HEK293 (cell line): ENCODE measurements around the gene UBR4.

Experiments
- CTCF ChIA-PET: fragments of 350-600 bp; formaldehyde crosslinking; extraction: SDS; loops from one replicate; lab custom pipeline; 2021; ENCODE audit warnings: antibody characterized with exemption; lab: Yijun Ruan, JAX
- POLR2A ChIA-PET: fragments of 300-600 bp; formaldehyde crosslinking; extraction: SDS; loops from one replicate; lab custom pipeline; 2020; ENCODE audit warnings: antibody characterized with exemption, inconsistent platforms; lab: Yijun Ruan, JAX
- H3K27ac ChIP-seq: fragments of 200-500 bp; sonication (Bioruptor generic); 2 replicates; pipeline ENCODE4 v1.5.1; 2014; ENCODE audit warnings: low read depth, low read length, control low read depth, inconsistent platforms; ENCODE audit errors: extremely low read depth
- H3K36me3 ChIP-seq, 2 experiments: fragments of 200-500 bp in 1 of 2; sonication (Bioruptor generic) in 1 of 2; 1 replicate in 1 of 2; 2 replicates in 1 of 2; pipeline ENCODE4 v1.5.1; 2014 to 2017; ENCODE audit warnings: inconsistent platforms in 2 of 2, low read length in 2 of 2; ENCODE audit not compliant: control insufficient read depth in 2 of 2, insufficient read depth in 1 of 2
- H3K4me1 ChIP-seq: fragments of 200-500 bp; sonication (Bioruptor generic); 2 replicates; pipeline ENCODE4 v1.5.1; 2014; ENCODE audit warnings: mild to moderate bottlenecking, low read length, inconsistent platforms; ENCODE audit not compliant: control insufficient read depth, insufficient read depth
- H3K4me3 ChIP-seq: 2 replicates; pipeline ENCODE4 v1.5.1; 2011; ENCODE audit warnings: low read depth, mild to moderate bottlenecking, control low read depth, low read length, moderate library complexity
- H3K9me3 ChIP-seq: fragments of 200-500 bp; sonication (Bioruptor generic); 2 replicates; pipeline ENCODE4 v1.5.1; 2014; ENCODE audit warnings: low read depth, low read length, inconsistent platforms; ENCODE audit not compliant: control insufficient read depth, insufficient read depth
- AEBP2 ChIP-seq: fragments of 450-650 bp; formaldehyde crosslinking; IDR thresholded peaks from 2 replicates; pipeline ENCODE4 v1.5.1; 2016; ENCODE audit warnings: missing biosample characterization, missing genetic modification characterization, borderline replicate concordance
- BCL11A ChIP-seq: fragments of 450-650 bp; formaldehyde crosslinking; IDR thresholded peaks from 2 replicates; pipeline ENCODE4 v1.5.1; 2016; ENCODE audit warnings: low read depth, missing biosample characterization, missing genetic modification characterization
- OSR2 ChIP-seq: fragments of 450-650 bp; formaldehyde crosslinking; IDR thresholded peaks from 2 replicates; pipeline ENCODE4 v1.5.1; 2016; ENCODE audit warnings: missing biosample characterization, missing genetic modification characterization
- REST ChIP-seq: fragments of 450-650 bp; formaldehyde crosslinking; IDR thresholded peaks from 2 replicates; pipeline ENCODE4 v1.5.1; 2016; ENCODE audit warnings: missing biosample characterization, missing genetic modification characterization
- SP3 ChIP-seq: fragments of 450-650 bp; formaldehyde crosslinking; IDR thresholded peaks from 2 replicates; pipeline ENCODE4 v1.5.1; 2016; ENCODE audit warnings: missing biosample characterization, missing genetic modification characterization
- ZBTB6 ChIP-seq: fragments of 450-650 bp; formaldehyde crosslinking; IDR thresholded peaks from 2 replicates; pipeline ENCODE4 v1.5.1; 2017; ENCODE audit warnings: missing biosample characterization, missing genetic modification characterization
- ZNF155 ChIP-seq: fragments of 450-650 bp; formaldehyde crosslinking; IDR thresholded peaks from 2 replicates; pipeline ENCODE4 v1.5.1; 2016; ENCODE audit warnings: missing biosample characterization, missing genetic modification characterization
- ZNF341 ChIP-seq: fragments of 450-650 bp; formaldehyde crosslinking; IDR thresholded peaks from 2 replicates; pipeline ENCODE4; 2016; ENCODE audit warnings: low read depth, missing biosample characterization, missing genetic modification characterization
- ZNF394 ChIP-seq: fragments of 450-650 bp; formaldehyde crosslinking; IDR thresholded peaks from 2 replicates; pipeline ENCODE4 v1.5.1; 2016; ENCODE audit warnings: missing biosample characterization, missing genetic modification characterization, mild to moderate bottlenecking, moderate library complexity, borderline replicate concordance
- ZNF473 ChIP-seq: fragments of 450-650 bp; formaldehyde crosslinking; IDR thresholded peaks from 2 replicates; pipeline ENCODE4 v1.5.1; 2017; ENCODE audit warnings: missing biosample characterization, missing genetic modification characterization
- ZNF513 ChIP-seq: fragments of 450-650 bp; IDR thresholded peaks from 2 replicates; pipeline ENCODE4 v1.5.1; 2018; ENCODE audit warnings: missing biosample characterization, missing genetic modification characterization
- ZNF529 ChIP-seq: fragments of 450-650 bp; formaldehyde crosslinking; IDR thresholded peaks from 2 replicates; pipeline ENCODE4 v1.5.1; 2017; ENCODE audit warnings: missing genetic modification characterization, missing biosample characterization; ENCODE audit not compliant: insufficient replicate concordance
- ZNF561 ChIP-seq: fragments of 450-650 bp; IDR thresholded peaks from 2 replicates; pipeline ENCODE4 v1.5.1; 2018; ENCODE audit warnings: missing biosample characterization, missing genetic modification characterization, borderline replicate concordance
- ZNF596 ChIP-seq: fragments of 450-650 bp; IDR thresholded peaks from 2 replicates; pipeline ENCODE4 v1.5.0; 2018; ENCODE audit warnings: missing biosample characterization, mild to moderate bottlenecking, missing genetic modification characterization, moderate library complexity
- ZNF600 ChIP-seq: fragments of 450-650 bp; formaldehyde crosslinking; IDR thresholded peaks from 2 replicates; pipeline ENCODE4 v1.5.1; 2016; ENCODE audit warnings: missing biosample characterization, missing genetic modification characterization
- ZNF837 ChIP-seq: fragments of 450-650 bp; formaldehyde crosslinking; IDR thresholded peaks from 2 replicates; pipeline ENCODE4 v1.5.1; 2016; ENCODE audit warnings: missing biosample characterization, missing genetic modification characterization
- ZSCAN23 ChIP-seq: fragments of 450-650 bp; formaldehyde crosslinking; IDR thresholded peaks from 2 replicates; pipeline ENCODE4 v1.5.1; 2016; ENCODE audit warnings: missing biosample characterization, missing genetic modification characterization
- ZSCAN30 ChIP-seq: fragments of 450-650 bp; IDR thresholded peaks from 2 replicates; pipeline ENCODE4 v1.5.1; 2018; ENCODE audit warnings: missing biosample characterization, mild to moderate bottlenecking, missing genetic modification characterization, moderate library complexity

UBR4 gene

GRCh38 chr1:19070197-19070651, 139.8 kb downstream of the UBR4 start:
- ChIA-PET POLR2A (no interaction called here), CTCF (interaction anchor here (0.7 to 6.3 kb wide), 4 partner anchors 58 to 195 kb away, joined by 3 to 29 read pairs (median 3); no protein-coding TSS in a partner anchor)
- Histone ChIP-seq H3K4me3 (no peak overlapping the region), H3K27ac (no peak overlapping the region), H3K4me1 (no peaks in the 10 kb centered on the region), H3K36me3 (peaks cover 0 to 28% of the 10 kb centered on the region in 2 experiments; a peak in 2 of 3 replicates), H3K9me3 (no peaks in the 10 kb centered on the region)
- TF ChIP-seq ZNF513 (tag by site-specific recombination) (no peak), ZBTB6 (peak; percentile 51; the same call in 1 of the 2 replicates)

GRCh38 chr1:19068639-19069276, 141.3 kb downstream of the UBR4 start:
- ChIA-PET CTCF (interaction anchor here (0.6 to 6.3 kb wide), 2 partner anchors 12 to 155 kb away, joined by 5 to 29 read pairs; no protein-coding TSS in a partner anchor), POLR2A (no interaction called here)
- H3K4me3 ChIP-seq, result no peak overlapping the region
- no peaks in the 10 kb centered on the region for H3K4me1 ChIP-seq
- H3K36me3 ChIP-seq, result peaks cover 0 to 13% of the 10 kb centered on the region in 2 experiments; a peak in 1 of 3 replicates
- no peak overlapping the region for H3K27ac ChIP-seq
- no peak for TF ChIP-seq REST (tag by site-specific recombination)
- 0 out of 2 replicates have a peak, but pooled peaks have one; percentile 42 for TF ChIP-seq ZNF600
- no peak for TF ChIP-seq ZNF529
- no peaks in the 10 kb centered on the region for H3K9me3 ChIP-seq

GRCh38 chr1:19067912-19068638, 142.0 kb downstream of the UBR4 start:
- Histone ChIP-seq H3K4me3 (no peak overlapping the region), H3K4me1 (no peaks in the 10 kb centered on the region), H3K9me3 (no peaks in the 10 kb centered on the region), H3K27ac (no peak overlapping the region), H3K36me3 (peaks cover 0 to 6% of the 10 kb centered on the region in 2 experiments; a peak in 1 of 3 replicates)
- ChIA-PET CTCF (interaction anchor here (0.9 to 1.1 kb wide), 2 partner anchors 10 to 161 kb away, joined by 3 to 6 read pairs; no protein-coding TSS in a partner anchor), POLR2A (no interaction called here)
- TF ChIP-seq ZNF596 (no peak), ZNF529 (no peak), ZBTB6 (no peak), ZNF837 (no peak), AEBP2 (tag by site-specific recombination) (no peak), ZNF561 (tag by site-specific recombination) (no peak), ZNF155 (no peak), SP3 (tag by site-specific recombination) (no peak), ZNF394 (tag by site-specific recombination) (no peak), ZNF341 (no peak), BCL11A (tag by site-specific recombination) (no peak), OSR2 (tag by site-specific recombination) (no peak), ZSCAN30 (tag by site-specific recombination) (no peak), ZSCAN23 (no peak), ZNF473 (tag by site-specific recombination) (no peak)
